Fibroblast of skin of right quadriceps (primary cell): ENCODE results near the gene GNAT2.
A peak's percentile ranks its signal among the peaks of the same experiment; 100 is the strongest.

Experiments
- DNase-seq: peaks from one replicate; pipeline ENCODE4 v3.0.0-alpha.2; 2013

The GNAT2 gene

DNA sequence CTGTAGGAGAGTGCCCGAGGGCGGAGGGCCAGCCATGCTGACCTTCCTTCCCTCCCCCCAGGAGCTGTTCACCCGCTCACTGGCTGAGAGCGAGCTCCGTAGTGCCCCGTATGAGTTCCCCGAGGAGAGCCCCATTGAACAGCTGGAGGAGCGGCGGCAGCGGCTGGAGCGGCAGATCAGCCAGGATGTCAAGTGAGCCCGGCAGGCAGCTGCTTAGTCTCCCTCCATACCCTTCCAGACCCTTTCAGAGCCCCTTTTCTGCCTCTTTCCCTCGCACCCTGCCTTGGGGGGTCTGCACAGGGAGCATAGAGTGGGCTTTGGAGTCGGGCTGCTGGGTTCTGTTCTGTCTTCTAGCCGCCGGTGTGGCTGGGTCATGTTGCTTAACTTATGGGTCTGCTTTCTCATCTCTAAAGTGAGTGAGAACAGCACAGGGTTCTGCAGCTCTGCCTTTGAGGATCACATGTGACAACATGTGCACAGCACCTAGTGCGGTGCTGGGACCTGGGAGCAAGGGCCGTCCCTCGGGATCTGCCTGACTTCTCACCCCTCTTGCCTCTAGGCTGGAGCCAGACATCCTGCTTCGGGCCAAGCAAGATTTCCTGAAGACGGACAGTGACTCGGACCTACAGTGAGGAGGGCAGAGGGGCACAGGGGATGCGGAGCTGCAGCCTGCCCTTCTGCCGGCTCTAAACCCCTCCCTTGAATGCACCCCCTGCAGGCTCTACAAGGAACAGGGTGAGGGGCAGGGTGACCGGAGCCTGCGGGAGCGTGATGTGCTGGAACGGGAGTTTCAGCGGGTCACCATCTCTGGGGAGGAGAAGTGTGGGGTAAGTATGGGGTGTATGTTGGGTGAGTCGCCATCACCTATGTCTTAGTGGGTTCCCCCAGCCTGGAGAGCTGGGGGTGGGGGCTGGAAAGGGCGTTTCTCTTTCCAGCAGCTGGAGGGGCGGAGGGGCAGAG is 6.5 kb upstream of the GNAT2 start:
- no peak for DNase-seq

DNA sequence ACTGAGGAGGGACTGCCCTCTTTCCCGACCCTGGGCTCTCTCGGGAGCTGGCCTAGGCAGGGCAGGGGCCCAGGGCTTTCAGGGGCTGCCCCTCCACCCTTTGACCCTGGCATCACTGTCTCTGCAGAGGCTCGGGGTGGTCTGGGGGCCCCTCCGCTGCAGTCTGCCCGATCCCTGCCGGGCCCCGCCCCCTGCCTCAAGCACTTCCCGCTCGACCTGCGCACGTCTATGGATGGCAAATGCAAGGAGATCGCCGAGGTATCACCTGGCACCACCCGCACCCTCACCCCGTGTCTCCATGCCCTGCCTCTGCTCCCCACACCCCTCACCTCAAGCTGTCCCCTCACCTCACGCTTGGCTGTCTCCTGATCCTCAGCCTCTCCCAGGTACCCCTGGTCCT is 5.8 kb upstream of the GNAT2 start:
- no peak for DNase-seq

DNA sequence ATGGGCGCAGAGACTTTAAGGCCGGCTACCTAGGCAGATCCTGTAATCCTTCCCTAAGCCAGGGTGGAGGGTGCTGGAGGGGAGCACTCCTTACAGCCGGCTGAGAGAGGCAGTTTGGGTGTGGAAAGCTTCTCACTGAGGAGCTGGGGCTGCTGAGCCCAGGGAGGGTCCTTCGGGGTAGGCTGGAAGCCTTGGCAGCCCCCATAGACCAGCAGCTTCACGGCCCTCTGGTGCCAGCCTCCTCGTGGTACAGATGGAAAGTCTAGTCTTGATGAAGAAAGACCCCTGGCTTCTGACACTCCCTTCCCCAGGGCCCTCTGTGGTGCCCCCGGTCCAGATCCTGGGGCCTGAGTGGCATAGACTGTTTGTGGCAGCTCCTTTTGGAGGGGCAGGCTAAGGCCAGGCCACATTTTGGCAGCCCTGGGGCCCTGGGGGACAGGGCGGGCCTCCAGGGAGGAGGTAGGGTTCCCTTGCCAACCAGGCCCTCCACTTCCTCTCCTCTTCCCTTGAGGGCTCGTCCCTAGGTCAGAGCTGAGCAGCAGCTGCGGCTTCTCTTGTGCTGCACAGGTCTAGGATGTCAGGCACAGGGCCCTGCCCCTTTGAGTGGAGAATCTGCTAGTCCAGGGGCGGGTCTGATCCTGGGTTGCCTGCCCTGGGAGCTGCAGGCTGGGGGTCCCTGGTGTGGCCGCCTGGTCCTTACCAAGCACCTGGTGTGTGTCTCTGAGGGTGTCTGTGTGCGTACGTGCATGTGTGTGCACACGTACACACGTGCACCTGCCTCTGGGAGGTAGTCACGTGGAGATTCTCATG is 5.0 kb upstream of the GNAT2 start:
- DNase-seq: no peak

DNA sequence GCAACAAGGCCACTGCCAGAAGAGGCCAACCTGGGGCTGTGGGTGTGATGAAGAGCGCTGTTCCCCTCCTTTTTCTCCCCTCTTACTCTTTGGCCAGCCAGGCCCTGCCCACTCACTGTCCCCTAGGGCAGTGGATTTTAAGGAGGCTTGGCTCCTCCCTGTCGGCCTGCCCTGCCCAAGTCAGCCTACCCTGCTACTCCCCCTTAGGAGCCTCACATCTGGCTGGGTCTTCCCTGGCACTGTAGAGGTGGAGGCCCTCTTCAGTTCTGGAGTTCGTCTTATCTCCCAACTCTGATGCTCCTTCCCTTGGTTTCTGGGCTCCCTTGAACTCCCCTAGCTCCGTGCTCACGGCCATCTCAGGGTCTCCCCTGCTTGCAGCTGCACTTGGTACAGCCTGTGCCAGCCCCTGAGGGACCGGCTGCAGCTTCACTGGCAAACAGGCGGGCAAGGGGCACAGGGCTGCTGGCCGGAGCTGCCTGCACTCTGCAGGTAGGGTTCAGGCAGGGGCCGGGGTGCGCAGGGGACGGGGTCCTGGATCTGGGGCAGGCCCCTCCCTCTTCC is 4.3 kb upstream of the GNAT2 start:
- no peak for DNase-seq

DNA sequence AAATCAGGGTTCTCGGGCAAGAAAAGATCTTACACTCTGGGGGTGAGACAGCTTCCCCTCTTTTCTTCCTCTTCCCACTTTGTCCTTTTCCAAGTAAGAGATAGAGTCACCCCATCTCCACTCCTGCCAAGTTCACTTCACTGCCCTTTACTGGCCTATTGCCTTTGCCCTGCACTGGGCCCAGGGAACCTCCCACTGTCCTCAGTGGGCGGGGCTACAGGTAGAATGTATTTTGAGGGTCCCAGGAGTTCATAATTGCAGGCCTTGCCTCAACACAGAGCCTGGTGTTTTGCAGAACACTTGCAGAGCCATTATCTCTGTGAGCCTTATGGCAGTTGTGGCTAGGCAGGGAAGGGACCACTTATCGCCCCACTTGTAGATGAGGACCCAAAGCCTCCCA is 3.5 kb upstream of the GNAT2 start:
- DNase-seq: no peak

DNA sequence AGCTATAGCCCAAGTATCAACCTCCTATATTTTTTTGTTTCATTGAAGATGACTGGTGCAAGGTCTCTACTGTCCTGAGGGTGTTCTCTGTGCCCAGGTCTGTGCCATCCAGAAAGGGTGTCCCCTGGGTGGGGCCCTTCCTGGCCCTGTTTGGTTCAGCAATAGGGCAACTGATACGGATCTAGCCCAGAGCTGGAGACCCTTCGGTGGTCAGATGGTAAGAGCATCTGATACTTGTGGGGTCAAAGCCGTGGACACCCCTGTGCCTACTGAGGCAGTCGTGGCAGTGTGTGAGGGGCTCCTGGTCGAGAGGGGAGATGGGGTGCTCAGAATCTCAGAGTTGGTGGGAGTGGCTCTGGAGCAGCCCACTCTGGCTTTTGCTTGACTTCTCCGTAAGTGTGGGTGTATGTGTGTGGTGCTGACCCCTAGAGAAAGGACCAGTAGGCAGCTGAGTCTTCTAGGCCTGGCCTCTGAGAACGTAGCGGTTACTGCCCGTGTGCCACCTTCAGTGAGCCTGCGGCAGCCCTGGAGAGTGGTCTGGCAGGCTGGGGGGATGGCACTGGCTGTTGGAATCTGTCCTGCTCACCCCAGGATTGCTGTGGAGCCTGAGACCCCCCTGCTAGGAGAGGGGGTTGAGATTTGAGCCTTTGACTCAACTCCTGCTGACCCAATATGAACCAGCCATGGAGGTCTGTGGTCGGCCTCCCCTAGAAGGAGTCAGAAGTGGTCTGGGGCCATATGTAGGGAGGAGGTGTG is 2.9 kb upstream of the GNAT2 start:
- no peak for DNase-seq

DNA sequence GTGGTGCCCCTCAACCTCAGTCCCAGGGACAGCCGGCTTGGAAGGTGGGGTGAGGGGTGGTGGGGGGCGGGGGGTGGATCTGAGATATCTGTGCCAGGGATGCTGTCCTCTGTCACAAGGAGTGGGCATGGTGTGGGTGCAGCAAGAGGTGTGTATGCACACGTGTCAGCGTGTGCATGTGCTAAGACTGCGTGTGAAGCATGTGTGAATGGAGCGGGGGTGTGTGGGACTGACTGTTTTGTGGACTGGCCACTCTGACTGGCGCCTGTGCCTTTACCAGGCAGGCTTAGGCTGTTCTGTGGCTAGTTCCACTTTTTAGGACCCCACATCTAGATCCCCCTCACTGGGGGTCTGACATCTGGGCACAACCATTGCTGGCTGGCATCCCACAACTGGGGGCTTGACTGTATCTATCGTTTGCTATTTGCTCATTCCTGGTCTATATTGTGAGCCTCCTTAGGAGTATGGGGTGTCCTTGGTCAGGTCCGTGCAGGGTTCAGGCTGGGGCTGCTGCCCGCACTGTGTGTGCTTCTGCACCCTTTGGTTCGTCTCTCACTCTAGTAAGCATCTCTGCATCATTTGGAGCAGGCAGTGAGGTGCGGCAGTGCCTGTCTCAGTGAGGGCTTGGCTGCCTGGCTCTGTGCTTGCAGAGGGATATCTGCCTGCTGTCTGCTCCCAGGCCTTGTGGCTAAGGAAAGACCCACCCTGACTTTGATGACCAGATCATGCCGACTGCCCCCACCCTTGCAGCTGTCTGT is 2.1 kb upstream of the GNAT2 start:
- no peak for DNase-seq

DNA sequence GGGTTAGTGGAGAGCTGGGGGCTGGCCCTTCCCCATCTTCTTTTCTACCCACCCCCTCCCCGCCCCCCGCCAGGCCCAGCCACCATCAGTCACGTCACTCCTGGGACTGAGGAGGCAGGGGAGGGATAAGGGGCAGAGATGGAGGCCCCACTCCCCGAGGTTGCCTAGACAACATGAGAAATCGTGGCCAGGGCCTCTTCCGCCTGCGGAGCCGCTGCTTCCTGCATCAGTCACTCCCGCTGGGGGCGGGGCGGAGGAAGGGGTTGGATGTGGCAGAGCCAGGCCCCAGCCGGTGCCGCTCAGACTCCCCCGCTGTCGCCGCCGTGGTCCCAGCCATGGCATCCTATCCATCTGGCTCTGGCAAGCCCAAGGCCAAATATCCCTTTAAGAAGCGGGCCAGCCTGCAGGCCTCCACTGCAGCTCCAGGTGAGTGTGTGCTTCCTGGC is 1.4 kb upstream of the GNAT2 start:
- DNase-seq: peak; percentile 96

DNA sequence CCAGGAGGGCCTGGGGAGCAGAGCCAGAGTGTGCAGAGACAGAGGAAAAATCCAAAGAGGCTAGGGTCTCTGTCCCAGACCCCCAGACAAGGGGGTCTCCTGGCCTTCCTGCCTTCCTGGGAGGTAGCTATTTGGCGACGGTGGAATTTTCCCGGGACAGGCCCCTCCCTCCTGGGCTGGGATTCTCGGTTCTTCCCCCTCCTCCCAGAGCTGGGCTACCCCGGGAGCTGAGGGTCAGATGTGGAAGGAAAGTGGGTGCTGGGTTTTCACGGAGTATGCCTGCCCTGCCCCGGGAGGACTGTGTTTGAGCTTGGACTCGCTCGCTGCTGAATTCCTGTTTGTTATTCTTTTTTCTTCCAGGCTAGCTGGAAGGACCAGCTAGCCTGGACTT is 980 bp upstream of the GNAT2 start:
- DNase-seq: peak; percentile 77

DNA sequence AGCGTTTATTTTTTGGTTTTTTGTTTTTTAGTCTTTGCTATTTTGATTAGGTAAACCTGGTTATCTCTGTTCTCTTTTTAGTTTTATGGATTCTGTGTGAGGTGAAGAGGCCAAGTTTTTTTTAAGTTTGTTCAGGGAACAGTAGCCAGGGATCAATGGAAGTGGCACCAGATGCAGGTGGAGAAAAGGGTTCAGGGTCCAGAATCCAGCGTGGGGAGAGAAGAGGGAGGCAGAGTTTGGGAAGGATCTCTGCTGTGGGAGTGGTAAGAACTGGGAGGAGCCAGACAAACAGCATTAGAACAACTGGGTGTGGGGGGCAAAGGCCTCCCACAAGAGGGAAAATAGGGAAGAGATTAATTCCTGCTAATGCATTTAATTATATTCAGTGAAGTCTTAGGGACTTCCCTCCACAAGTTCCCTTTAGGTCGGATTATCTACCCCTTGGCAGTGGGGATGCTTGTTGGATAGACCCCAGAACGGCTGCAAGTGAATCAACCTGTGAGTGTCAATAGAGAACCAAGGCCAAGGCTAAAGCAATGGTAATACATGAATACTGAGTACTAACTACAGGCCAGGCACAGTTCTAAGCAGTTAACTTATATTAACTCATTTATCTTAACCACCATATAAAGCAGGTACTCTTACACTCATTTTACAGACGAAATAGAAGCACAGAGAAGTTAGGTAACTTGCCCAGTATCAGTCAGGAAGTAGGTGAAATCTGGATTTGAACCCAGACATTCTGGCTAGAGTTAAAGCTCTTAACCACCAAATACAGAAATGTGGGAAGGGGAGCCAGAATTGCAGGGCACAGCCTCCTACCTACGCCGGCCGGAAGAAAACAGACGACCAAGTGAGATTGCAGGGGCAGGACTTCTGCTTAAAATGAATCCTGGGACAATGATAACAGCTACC is 498 bp downstream of the GNAT2 start:
- no peak for DNase-seq

DNA sequence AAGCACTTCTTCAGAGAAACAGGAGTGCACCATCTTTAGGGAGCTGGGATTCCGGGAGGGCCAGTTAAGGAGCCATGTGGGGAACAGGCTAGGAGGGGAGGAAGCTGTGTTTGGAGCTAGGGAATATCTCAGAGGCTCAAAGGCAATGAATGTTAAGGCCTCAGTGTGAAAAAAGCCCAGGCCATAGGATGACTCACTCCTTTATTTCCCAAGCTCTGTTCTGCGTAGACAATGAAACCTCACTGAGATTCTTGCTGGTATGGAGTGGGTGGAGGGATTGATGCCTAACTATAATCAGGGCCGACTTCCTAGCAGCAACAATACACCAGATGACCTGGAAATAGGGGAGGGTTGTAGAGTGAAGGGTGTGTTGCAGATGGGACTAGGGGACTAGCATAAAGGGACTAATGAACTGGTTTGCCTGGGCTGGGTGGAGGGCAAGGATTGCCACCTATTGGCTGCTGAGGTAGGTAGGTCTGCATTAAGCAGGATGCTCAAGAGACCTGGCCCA is 2.1 kb downstream of the GNAT2 start:
- peak; percentile 90 for DNase-seq

DNA sequence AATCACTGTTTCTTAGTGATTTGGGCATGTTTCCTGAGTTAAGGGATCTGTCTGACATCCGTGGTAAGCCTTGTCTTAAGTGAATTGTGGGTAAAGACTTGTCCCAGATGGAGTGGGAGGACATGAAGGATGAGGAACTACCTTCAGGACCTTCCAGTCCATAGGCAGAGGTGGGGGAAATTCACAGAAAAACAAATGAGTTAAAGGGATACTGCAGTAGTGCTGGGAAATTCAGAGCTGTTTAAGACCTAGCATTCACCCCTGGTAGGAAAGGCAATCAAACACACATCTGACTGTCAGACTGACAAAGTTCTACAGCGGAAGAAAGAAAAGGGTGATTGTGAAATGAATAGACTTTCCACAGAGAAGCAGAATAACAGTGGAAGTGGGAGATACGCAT is 3.0 kb downstream of the GNAT2 start:
- no peak for DNase-seq

DNA sequence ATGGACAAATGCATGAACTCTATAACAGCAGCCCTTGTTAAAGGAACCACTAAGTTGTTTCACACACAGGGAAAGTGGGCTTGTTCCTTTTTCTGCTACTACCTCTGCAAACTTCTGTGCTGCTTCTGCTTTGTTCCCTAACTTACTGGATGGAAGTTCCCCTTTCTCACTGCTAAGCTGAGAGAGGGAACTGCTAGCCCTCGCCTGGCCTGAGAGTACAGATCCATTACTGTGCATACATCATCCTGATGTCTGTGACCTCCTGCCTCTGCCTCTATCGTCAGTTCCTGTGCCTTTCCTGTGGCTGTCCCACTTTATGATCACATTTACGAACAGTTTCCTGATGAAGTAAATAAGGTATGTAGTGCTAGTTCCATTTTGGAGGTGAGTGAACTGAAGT is 3.5 kb downstream of the GNAT2 start:
- DNase-seq: no peak

DNA sequence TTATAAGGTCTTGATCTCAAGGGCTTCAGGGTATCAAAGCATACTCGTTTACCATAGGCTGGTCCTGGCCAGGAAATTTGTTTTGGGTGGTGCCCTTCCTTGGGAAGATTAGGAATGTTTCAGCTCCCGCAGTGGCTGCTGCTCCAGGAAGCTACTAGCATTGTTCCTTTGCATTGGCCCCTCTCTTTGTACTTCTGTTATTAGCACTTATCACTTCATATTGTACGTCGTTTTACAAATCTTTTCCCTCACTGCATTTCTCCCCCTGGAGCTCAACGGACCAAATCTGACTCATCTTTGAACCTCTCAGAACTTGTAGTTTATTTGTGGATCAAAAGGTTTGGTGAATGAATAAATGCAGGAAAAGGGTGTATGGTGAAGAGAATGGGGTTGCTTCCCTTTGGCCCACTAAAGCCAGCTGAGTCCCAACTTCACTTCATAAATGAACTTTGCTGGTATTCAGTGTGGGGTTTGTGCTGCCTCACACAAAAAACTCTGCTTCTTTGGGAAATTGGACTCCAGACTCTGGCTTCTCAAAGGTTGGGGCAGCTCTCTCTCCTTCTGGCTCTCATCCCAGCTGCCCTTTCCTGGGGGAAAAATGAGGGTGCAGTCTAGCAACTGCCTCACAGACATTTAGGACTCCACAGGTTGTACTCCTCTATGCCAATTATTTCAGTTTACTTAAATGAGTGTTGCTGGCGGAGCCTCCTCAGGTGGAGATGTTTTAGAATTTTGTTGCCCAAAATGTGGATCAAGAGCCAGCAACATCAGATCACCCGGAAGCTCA is 5.9 kb downstream of the GNAT2 start:
- peak; percentile 34 for DNase-seq

DNA sequence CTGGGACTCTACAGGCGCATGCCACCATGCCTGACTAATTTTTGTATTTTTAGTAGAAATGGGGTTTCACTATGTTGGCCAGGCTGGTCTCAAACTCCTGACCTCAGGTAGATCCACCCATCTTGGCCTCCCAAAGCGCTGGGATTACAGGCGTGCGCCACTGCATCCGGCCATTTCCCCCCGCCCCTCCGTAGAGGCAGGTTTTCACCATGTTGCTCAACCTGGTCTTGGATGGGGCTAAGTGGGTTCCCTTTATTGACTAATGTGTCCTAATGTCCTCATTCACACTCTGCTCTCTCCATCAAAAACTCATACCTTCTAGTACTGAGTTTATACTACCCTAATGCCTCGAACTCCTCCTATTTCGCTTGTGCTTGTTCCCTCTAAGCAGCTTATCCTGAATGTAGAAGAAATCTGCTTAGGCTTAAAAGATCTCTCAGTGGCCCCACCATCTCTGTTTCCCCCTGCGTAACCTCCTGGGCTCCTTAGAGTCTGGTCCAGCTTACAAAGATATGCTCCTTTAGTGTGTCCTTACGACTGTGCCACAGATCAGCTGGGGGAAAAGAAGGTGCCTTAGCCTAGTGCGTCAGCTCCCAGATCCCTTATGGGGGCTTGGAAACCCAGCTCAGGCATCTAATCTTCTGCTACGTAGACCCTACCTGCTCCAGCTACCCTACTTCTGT is 8.0 kb downstream of the GNAT2 start:
- DNase-seq: no peak

DNA sequence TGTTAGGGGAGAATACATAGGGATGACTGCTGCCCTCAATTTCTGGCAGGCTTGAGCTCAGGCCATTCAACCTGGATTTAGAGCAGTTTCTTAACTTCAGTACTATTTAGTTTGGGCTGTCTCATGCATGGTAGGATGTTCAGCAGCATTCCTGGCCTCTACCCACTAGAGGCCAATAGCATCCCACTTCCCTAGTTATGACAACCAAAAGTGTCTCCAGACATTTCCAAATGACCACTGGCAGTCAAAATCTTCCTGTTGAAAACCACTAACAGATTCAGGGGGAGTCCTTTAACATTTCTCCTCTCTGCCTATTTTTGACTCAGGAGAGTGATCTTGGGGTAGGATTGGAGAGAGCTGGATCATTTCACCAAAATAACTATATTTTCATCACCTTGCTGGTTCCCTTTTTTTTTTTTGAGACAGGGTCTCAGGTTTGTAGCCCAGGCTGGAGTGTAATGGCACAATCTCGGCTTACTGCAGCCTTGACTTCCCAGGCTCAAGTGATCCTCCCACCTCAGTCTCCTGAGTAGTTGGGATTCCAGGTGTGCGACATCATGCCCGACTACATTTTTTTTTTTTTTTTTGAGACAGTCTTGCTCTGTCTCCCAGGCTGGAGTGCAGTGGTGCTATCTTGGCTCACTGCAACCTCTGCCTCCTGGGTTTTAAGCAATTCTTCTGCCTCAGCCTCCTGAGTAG is 8.7 kb downstream of the GNAT2 start:
- peak; percentile 56 for DNase-seq

DNA sequence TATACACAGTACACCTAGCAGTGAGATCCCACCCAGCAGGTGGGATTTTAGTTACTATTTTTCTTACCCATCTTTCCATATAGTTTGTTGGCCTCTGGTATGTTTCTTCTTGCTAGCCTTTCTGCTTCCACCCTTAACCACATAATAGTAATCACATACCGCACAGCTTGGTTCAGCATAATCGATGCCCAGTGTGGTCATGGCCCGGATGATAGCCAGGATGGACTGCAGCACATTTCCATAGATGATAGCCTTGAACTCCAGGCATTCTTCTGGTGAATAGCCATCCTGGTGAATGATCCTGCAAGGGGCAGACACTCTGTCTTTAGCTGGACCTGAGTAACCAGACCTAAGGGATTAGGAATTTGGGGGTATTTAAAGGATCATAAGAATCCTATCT is 9.5 kb downstream of the GNAT2 start:
- no peak for DNase-seq

DNA sequence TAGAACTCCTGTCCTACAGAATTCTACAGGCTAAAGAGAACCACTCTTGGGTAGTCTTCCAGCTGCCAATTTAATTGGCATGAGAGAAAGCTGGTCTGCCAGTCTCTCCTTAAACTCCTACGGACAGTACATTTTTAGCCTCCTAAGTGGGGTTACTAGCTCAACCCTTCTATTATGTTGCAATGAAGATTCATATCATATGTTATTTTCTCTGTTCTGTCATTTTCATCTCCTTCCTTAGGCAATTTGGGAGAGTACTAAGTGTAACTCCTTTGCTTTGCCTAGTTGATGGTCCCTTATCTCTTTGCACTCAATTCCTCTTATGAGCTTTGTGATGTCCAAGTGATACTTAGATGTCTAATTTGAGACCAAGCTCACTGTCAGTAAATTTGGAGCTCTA is 14.0 kb downstream of the GNAT2 start:
- no peak for DNase-seq

DNA sequence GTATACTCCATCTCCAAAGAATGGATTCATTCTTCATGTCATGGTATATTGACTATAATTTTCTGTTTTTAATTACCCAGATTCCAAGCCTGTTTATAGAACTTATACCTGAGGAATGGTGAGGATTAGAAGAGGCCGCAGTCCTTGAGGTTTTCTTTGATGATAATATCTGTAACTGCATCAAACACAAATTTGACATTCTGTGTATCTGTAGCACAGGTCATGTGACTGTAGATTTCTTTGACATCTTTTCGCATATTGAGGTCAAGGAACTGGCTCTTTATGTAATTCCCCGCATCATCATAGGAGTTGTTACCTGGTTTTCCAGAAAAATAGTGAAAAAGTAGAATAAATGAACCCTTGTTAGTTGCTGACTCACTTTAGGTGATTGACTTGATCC is 16.2 kb downstream of the GNAT2 start:
- DNase-seq: no peak
